H1 (cell line): ENCODE measurements around the gene MT1F. TPM values are rescaled to one million over a fixed set of nuclear protein-coding genes. Genes with fewer than 3 reads are reported as not detected.

Experiments
- CHD1 ChIP-seq: IDR thresholded peaks from 2 replicates; pipeline ENCODE4 v1.6.1; 2012; ENCODE audit warnings: low read depth, low read length, improper control_type of control experiment
- CHD2 ChIP-seq: IDR thresholded peaks from 2 replicates; pipeline ENCODE4 v1.6.1; 2012; ENCODE audit warnings: low read length, improper control_type of control experiment
- CTCF ChIP-seq, 3 experiments: IDR thresholded peaks; 1 replicate in 2 of 3; 2 replicates in 1 of 3; pipeline versions ENCODE4 v1.5.1 to v1.6.1; 2011; ENCODE audit warnings: low read length in 3 of 3, mild to moderate bottlenecking in 3 of 3, inconsistent platforms in 2 of 3, low read depth in 1 of 3, moderate library complexity in 1 of 3; ENCODE audit not compliant: insufficient read depth in 1 of 3; ENCODE audit errors: control extremely low read depth in 1 of 3
- EZH2 ChIP-seq: fragments of 200-600 bp; sonication (generic); IDR thresholded peaks from 2 replicates; pipeline ENCODE4 v1.7.1; 2012; ENCODE audit warnings: low read depth, mild to moderate bottlenecking, moderate library complexity, low read length, inconsistent platforms; ENCODE audit not compliant: severe bottlenecking
- HDAC2 ChIP-seq, 2 experiments: fragments of 300-600 bp in 1 of 2; sonication (generic) in 1 of 2; IDR thresholded peaks; 2 replicates each; pipeline ENCODE4 v1.6.1; 2011 to 2012; ENCODE audit warnings: low read depth in 2 of 2, low read length in 2 of 2, mild to moderate bottlenecking in 2 of 2, moderate library complexity in 2 of 2, borderline replicate concordance in 1 of 2, inconsistent platforms in 1 of 2
- HDAC6 ChIP-seq: IDR thresholded peaks from one replicate; pipeline ENCODE4 v1.7.1; 2012; ENCODE audit warnings: low read depth, mild to moderate bottlenecking, inconsistent platforms, low read length, moderate library complexity
- JUN ChIP-seq: IDR thresholded peaks from 2 replicates; pipeline ENCODE4 v1.6.1; 2011; ENCODE audit warnings: low read depth, mild to moderate bottlenecking, improper control_type of control experiment, low read length
- JUND ChIP-seq: IDR thresholded peaks from 2 replicates; pipeline ENCODE4 v1.6.1; 2011; ENCODE audit warnings: mild to moderate bottlenecking, improper control_type of control experiment, low read length
- MAFK ChIP-seq: IDR thresholded peaks from 2 replicates; pipeline ENCODE4 v1.6.1; 2012; ENCODE audit warnings: low read depth, mild to moderate bottlenecking, improper control_type of control experiment, low read length
- NANOG ChIP-seq: IDR thresholded peaks from 2 replicates; pipeline ENCODE4 v1.6.1; 2011; ENCODE audit warnings: low read length, low read depth, mild to moderate bottlenecking, inconsistent platforms; ENCODE audit not compliant: insufficient read depth, poor library complexity, severe bottlenecking
- SP1 ChIP-seq: IDR thresholded peaks from 2 replicates; pipeline ENCODE4 v1.6.1; 2011; ENCODE audit warnings: low read depth, low read length
- SUZ12 ChIP-seq: fragments of 200-600 bp; sonication (generic); IDR thresholded peaks from 2 replicates; pipeline ENCODE4 v1.6.1; 2012; ENCODE audit warnings: mild to moderate bottlenecking, inconsistent platforms, low read length, moderate library complexity, mixed read lengths
- TAF7 ChIP-seq: optimal IDR thresholded peaks from 2 replicates; pipeline ENCODE3; 2011; ENCODE audit warnings: low read depth, mild to moderate bottlenecking, inconsistent platforms, low read length, moderate library complexity, borderline replicate concordance
- TCF12 ChIP-seq: IDR thresholded peaks from 2 replicates; pipeline ENCODE4 v1.6.1; 2011; ENCODE audit warnings: low read depth, mild to moderate bottlenecking, low read length
- TEAD4 ChIP-seq: IDR thresholded peaks from 2 replicates; pipeline ENCODE4 v1.6.1; 2012; ENCODE audit warnings: low read depth, low read length, inconsistent platforms, mixed read lengths
- USF2 ChIP-seq: IDR thresholded peaks from 2 replicates; pipeline ENCODE4 v1.6.1; 2011; ENCODE audit warnings: low read length, improper control_type of control experiment
- YY1 ChIP-seq: IDR thresholded peaks from 2 replicates; pipeline ENCODE4 v1.6.1; 2011; ENCODE audit warnings: low read depth, mild to moderate bottlenecking, low read length
- polyA plus RNA-seq, 7 experiments: library from polyadenylated mRNA; depleted of rRNA in 3 of 7; stranded (reverse) in 5 of 7; unstranded in 2 of 7; fragments of >200 nt in 5 of 7; fragments of 200-250 nt in 2 of 7; gene quantifications; 1 replicate in 5 of 7; 2 replicates in 1 of 7; 4 replicates in 1 of 7; pipeline versions ENCODE4 v1.2.1 to v1.2.3, GENCODE V29; 2011 to 2013; ENCODE audit warnings: missing spikeins in 2 of 7, mixed read lengths in 2 of 7
- total RNA-seq: library from RNA; stranded (reverse); fragmentation: NEBNext Ultra II Directional; extraction: Animal tissue kit (Norgen Biotek cat#: 25700); gene quantifications from 2 replicates; pipeline ENCODE4 v1.2.1, GENCODE V29; 2021
- TF ChIP-seq, protein P1 (sequence below): IDR thresholded peaks from 2 replicates; pipeline ENCODE4 v1.6.1; 2012; ENCODE audit warnings: inconsistent platforms

Gene MT1F
- total and polyA plus RNA-seq, 2 of the 8 experiments (the other 6 are each of a cell fraction or from before 2014, with no cell fraction given), result 5.9 to 20.8 TPM

DNA sequence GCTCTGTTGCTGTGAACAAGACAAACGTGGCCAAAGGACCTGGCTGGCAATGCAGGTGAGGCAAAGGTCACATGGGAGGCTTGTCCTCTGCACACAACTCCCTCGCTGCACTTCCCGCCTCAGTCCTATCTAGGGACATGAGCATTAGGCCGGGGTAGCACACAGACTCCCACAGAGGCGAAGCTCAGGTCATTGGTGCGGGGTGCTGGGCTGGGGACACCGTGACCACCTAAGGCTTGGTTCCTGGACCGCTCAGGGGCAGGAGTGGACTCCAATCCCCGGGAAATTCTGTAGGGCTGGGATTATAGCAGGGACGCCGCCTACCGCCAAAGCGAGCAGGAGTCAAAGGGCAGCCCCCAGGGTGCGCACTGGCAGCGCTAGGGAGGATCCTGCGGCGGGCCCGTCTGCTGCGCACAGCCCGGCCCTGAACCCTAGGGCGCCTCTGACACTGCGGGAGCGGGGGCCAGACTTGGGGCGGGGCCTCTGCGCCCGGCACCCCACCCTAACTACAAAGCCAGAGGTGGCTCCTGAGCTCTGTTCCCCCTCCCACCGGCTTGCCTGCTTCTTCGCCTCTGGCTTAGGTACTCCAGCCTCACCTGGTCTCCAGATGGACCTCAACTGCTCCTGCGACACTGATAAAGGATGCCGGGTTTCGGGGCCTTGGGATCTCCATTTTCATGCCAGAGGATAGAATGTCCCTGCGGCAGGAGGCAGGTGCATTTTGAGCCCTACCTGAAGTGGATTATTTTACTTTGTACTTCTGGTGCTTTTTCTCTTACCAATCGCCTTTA, 9.9 kb upstream of the MT1F start (continued):
- TF ChIP-seq USF2 (peak; percentile 37; the same call in 1 of the 2 replicates), NANOG (no peak), TCF12 (no peak), HDAC2 (IDR thresholded peaks at IDR 0.05; ENCODE audit: borderline replicate concordance in 1 of 2, low read depth in 2 of 2, low read length in 2 of 2) (no peak), YY1 (0 out of 2 replicates have a peak, but pooled peaks have one; percentile 6), SP1 (no peak), CTCF (IDR thresholded peaks at IDR 0.05; ENCODE audit: control extremely low read depth in 1 of 3, insufficient read depth in 1 of 3, low read depth in 1 of 3, low read length in 3 of 3) (peak; percentile 13 to 29 (median 26); a peak in 2 of 4 replicates), CHD1 (no peak), TEAD4 (no peak), CHD2 (no peak), TAF7 (no peak), MAFK (no peak), EZH2 (peak; percentile 70), JUND (no peak), HDAC6 (no peak), SUZ12 (peak; percentile 71), JUN (no peak)
- TF ChIP-seq, protein P1, sequence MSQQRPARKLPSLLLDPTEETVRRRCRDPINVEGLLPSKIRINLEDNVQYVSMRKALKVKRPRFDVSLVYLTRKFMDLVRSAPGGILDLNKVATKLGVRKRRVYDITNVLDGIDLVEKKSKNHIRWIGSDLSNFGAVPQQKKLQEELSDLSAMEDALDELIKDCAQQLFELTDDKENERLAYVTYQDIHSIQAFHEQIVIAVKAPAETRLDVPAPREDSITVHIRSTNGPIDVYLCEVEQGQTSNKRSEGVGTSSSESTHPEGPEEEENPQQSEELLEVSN, result peak; percentile 83
